ENCODE data around the gene PCDHGB6.
"Not testable (repeated sequence)": the region's sequence is repeated elsewhere in the genome, so short reads cannot be mapped to it uniquely, and the experiment has no call there.

Gene PCDHGB6

DNA sequence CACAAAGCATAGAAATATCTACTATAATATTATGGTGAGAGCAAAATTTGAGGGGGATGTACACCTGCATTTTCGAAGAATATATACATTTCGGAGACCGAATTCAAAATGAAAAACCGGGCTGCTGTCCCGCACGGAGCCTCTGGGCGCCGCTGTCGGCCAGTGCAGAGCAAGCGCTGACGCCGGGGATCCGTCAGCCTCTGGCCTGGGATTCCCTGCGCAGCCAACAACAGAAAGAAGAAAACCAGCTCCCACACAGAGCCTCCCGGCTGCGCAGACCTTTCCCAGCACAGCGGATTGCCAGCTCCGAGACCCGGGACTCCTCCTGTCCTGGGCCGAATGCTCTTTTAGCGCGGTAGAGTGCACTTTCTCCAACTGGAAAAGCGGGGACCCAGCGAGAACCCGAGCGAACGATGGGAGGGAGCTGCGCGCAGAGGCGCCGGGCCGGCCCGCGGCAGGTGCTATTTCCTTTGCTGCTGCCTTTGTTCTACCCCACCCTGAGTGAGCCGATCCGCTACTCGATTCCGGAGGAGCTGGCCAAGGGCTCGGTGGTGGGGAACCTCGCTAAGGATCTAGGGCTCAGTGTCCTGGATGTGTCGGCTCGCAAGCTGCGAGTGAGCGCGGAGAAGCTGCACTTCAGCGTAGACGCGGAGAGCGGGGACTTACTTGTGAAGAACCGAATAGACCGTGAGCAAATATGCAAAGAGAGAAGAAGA lies at the start of gene PCDHGB6:
TSS of gene PCDHGB6 (plus strand) at position 232 of the 716 bp plus-strand sequence. CDS start at position 414, 182 bp downstream.
- not testable (repeated sequence) for DNase-seq (ENCODE audit: low spot score in 2 of 2); H3K4me1 Mint-ChIP-seq
- peak within 1 kb of the TSS; percentile 72 for H3K4me3 Mint-ChIP-seq
- H3K36me3 Mint-ChIP-seq = peaks cover 12% of the 10 kb centered on the region
- peaks cover 17% of the 10 kb centered on the region for H3K9me3 Mint-ChIP-seq
- H3K27me3 Mint-ChIP-seq = peaks cover 25% of the 10 kb centered on the region
- H3K27ac Mint-ChIP-seq = peak within 1 kb of the TSS; percentile 53
- peak; percentile 60 for ATAC-seq (ENCODE audit: low read depth)

- peak within 1 kb of the TSS; percentile 85 for H3K27ac Mint-ChIP-seq
- peak; percentile 54 for ATAC-seq (ENCODE audit: low read depth)
- DNase-seq (ENCODE audit: low spot score in 2 of 2) = no peak
- H3K9me3 Mint-ChIP-seq = peaks cover 17% of the 10 kb centered on the region
- H3K4me1 Mint-ChIP-seq = peaks cover 2% of the 10 kb centered on the region
- H3K36me3 Mint-ChIP-seq = peaks cover 5% of the 10 kb centered on the region
- peaks cover 17% of the 10 kb centered on the region for H3K27me3 Mint-ChIP-seq
- H3K4me3 Mint-ChIP-seq = peak within 1 kb of the TSS; percentile 89
These were observed 47.9 kb upstream of the PCDHGB6 start, which contains the start of gene PCDHGB2 for GRCh38 chr5:141359790-141360426. TSS of gene PCDHGB2 (plus strand) at chr5:141359994. CDS start at chr5:141360136, 142 bp downstream.

GRCh38 chr5:141360685-141361084 lies 47.1 kb upstream of the PCDHGB6 start:
- Mint-ChIP-seq H3K27me3 (peaks cover 23% of the 10 kb centered on the region), H3K27ac (no peak overlapping the region), H3K4me1 (peaks cover 2% of the 10 kb centered on the region), H3K36me3 (peaks cover 5% of the 10 kb centered on the region), H3K9me3 (peaks cover 17% of the 10 kb centered on the region), H3K4me3 (no peak overlapping the region)
- ATAC-seq (ENCODE audit: low read depth) (no peak), DNase-seq (ENCODE audit: low spot score in 2 of 2) (no peak)

DNA sequence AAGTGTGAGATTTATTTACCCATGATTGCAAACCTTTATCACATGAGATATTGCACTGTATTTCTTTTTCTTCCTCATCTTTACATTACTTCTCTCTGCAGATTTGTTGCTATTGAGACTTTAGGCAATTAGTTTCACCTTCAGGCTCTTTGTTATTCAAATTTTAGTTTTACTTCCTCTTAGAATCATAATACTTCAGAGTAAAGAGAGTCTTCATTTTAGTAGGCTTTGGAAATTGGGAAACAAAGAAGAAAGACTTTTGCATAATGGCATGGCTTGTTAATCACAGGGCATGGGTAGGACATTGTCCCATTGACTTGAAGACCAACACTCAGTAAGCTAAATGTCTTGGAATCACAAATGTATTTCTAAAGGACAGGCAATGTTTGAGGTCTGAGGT lies 45.1 kb upstream of the PCDHGB6 start:
- H3K4me3 Mint-ChIP-seq = peak overlapping the region; percentile 52
- peaks cover 2% of the 10 kb centered on the region for H3K4me1 Mint-ChIP-seq
- peaks cover 5% of the 10 kb centered on the region for H3K36me3 Mint-ChIP-seq
- peaks cover 19% of the 10 kb centered on the region for H3K27me3 Mint-ChIP-seq
- ATAC-seq (ENCODE audit: low read depth) (no peak), DNase-seq (ENCODE audit: low spot score in 2 of 2) (no peak)
- H3K9me3 Mint-ChIP-seq = peaks cover 15% of the 10 kb centered on the region
- peak overlapping the region; percentile 60 for H3K27ac Mint-ChIP-seq

- Mint-ChIP-seq H3K4me3 (no peak within 1 kb of the TSS), H3K27ac (no peak within 1 kb of the TSS), H3K9me3 (peaks cover 11% of the 10 kb centered on the region), H3K4me1 (peaks cover 2% of the 10 kb centered on the region), H3K36me3 (peaks cover 5% of the 10 kb centered on the region), H3K27me3 (peaks cover 15% of the 10 kb centered on the region)
- DNase-seq (ENCODE audit: low spot score in 2 of 2) = no peak
- no peak for ATAC-seq (ENCODE audit: low read depth)
These were observed 43.7 kb upstream of the PCDHGB6 start, which contains the start of gene PCDHGA5 for GRCh38 chr5:141363952-141364660. TSS of gene PCDHGA5 (plus strand) at chr5:141364162. CDS start at chr5:141364331, 169 bp downstream.

DNA sequence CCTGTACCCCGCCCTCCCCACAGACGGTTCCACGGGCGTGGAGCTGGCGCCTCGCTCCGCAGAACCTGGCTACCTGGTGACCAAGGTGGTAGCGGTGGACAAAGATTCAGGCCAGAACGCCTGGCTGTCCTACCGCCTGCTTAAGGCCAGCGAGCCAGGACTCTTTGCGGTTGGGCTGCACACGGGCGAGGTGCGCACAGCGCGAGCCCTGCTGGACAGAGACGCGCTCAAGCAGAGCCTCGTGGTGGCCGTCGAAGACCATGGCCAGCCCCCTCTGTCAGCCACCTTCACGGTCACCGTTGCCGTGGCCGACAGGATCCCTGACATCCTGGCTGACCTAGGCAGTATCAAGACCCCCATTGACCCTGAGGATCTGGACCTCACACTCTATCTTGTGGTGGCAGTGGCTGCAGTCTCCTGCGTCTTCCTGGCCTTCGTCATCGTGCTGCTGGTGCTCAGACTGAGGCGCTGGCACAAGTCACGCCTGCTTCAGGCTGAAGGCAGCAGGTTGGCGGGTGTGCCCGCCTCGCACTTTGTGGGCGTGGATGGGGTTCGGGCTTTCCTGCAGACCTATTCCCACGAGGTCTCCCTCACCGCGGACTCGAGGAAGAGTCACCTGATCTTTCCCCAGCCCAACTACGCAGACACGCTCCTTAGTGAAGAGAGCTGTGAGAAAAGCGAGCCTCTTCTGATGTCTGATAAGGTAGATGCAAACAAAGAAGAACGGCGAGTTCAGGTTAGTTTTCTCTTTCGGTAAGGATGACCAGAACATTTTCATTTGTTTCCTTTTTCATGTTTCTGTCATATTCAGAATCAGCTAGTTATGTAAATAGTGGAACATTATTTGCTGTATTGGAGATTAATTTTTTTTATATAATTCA lies 41.6 kb upstream of the PCDHGB6 start:
- Mint-ChIP-seq H3K4me3 (no peak overlapping the region), H3K9me3 (peaks cover 12% of the 10 kb centered on the region), H3K27ac (no peak overlapping the region), H3K4me1 (peaks cover 5% of the 10 kb centered on the region), H3K27me3 (peaks cover 16% of the 10 kb centered on the region), H3K36me3 (peaks cover 6% of the 10 kb centered on the region)
- ATAC-seq (ENCODE audit: low read depth) (no peak), DNase-seq (ENCODE audit: low spot score in 2 of 2) (no peak)

DNA sequence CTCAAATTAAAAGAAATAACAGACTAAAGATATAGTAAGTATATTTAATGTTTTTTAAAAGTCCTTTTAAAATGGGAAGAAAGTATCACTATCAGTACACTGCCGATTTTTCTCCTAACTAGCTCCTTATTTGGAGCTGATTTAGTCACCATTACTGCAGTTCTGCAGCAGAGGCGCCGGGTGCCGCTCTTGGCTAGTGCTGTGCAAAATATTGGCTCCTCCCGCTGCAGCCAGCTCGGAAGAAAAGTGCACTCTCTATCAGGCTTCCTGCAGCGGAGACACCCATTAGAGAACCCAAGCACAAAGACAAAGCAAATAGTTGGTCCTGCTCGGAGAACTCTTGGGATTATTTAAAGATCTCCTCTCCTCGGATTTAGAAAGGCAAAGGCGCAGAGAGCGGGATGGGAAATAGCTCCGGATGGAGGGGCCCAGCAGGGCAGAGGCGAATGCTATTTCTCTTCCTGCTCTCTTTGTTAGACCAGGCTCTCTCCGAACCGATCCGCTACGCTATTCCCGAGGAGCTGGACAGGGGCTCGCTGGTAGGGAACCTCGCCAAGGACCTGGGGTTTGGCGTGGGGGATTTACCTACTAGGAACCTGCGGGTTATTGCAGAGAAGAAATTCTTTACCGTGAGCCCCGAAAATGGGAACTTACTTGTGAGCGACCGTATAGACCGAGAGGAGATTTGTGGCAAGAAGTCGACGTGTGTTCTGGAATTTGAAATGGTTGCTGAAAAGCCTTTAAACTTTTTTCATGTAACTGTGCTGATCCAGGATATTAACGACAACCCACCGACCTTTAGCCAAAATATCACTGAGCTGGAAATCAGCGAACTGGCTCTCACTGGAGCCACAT lies 37.6 kb upstream of the PCDHGB6 start, which contains the start of gene PCDHGB3:
TSS of gene PCDHGB3 (plus strand) at position 249 of the 855 bp plus-strand sequence. CDS start at position 402, 153 bp downstream.
- peak; percentile 93 for ATAC-seq (ENCODE audit: low read depth)
- peaks cover 15% of the 10 kb centered on the region for H3K27me3 Mint-ChIP-seq
- peak in 1 of 2 donors; percentile 20 for DNase-seq (ENCODE audit: low spot score in 2 of 2)
- H3K4me1 Mint-ChIP-seq = peaks cover 2% of the 10 kb centered on the region
- peaks cover 3% of the 10 kb centered on the region for H3K36me3 Mint-ChIP-seq
- H3K9me3 Mint-ChIP-seq = peaks cover 8% of the 10 kb centered on the region
- H3K27ac Mint-ChIP-seq = peak within 1 kb of the TSS; percentile 41
- H3K4me3 Mint-ChIP-seq = peak within 1 kb of the TSS; percentile 95

DNA sequence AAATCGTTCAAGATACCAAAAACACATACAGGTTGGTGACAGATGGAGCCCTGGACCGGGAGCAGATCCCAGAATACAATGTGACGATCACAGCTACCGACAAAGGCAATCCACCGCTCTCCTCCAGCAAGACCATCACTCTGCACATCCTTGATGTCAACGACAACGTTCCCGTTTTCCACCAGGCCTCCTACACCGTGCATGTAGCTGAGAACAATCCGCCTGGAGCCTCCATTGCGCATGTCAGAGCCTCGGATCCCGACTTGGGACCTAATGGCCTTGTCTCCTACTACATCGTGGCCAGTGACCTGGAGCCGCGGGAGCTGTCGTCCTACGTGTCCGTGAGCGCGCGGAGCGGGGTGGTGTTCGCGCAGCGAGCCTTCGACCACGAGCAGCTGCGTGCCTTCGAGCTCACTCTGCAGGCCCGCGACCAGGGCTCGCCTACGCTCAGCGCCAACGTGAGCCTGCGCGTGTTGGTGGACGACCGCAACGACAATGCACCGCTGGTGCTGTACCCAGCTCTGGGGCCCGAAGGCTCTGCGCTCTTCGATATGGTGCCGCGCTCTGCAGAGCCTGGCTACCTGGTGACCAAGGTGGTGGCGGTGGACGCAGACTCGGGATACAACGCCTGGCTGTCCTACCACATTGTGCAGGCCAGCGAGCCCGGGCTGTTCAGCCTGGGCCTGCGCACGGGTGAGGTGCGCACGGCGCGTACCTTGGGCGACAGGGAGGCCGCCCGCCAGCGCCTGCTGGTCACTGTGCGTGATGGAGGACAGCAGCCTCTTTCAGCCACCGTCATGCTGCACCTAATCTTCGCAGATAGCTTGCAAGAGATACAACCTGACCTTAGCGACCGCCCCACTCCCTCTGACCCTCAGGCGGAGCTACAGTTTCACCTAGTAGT lies 36.0 kb upstream of the PCDHGB6 start:
- no peak for ATAC-seq (ENCODE audit: low read depth)
- no peak overlapping the region for H3K4me3 Mint-ChIP-seq

DNA sequence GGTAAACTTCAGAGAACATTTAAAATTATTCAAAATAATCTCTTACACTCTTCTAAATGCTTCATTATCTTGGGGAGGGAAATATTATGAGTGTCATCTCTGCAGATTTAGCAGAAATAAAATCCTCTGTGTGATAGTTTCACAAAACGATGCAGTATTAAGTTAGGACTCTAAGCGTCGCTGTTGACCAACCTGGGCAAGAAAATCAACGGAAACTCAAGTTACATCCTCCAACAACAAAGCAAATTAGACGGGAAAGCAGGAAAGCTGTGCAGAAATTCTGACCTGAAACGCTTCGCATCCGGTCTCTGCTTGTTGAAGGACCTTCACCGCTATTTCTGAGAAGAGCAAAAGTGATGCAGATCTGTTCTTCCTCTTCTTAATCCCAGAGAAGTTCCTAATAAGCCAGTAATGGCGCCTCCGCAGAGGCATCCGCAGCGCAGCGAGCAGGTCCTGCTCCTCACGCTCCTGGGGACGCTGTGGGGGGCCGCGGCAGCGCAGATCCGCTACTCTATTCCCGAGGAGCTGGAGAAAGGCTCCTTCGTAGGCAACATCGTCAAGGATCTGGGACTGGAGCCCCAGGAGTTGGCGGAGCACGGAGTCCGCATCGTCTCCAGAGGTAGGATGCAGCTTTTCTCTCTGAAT lies 34.0 kb upstream of the PCDHGB6 start, which contains the start of gene PCDHGA6:
TSS of gene PCDHGA6 (plus strand) at position 219 of the 645 bp plus-strand sequence. CDS start at position 412, 193 bp downstream.
- H3K36me3 Mint-ChIP-seq = peaks cover 5% of the 10 kb centered on the region
- H3K4me1 Mint-ChIP-seq = peaks cover 2% of the 10 kb centered on the region
- peak within 1 kb of the TSS; percentile 24 for H3K4me3 Mint-ChIP-seq
- no peak within 1 kb of the TSS for H3K27ac Mint-ChIP-seq
- DNase-seq (ENCODE audit: low spot score in 2 of 2) (no peak), ATAC-seq (ENCODE audit: low read depth) (no peak)
- H3K9me3 Mint-ChIP-seq = peaks cover 10% of the 10 kb centered on the region
- H3K27me3 Mint-ChIP-seq = peaks cover 9% of the 10 kb centered on the region

More for the DNA sequence above, 36.0 kb upstream of the PCDHGB6 start:
- no peak for DNase-seq (ENCODE audit: low spot score in 2 of 2)
- peaks cover 8% of the 10 kb centered on the region for H3K9me3 Mint-ChIP-seq
- no peak overlapping the region for H3K27ac Mint-ChIP-seq
- H3K36me3 Mint-ChIP-seq = peaks cover 3% of the 10 kb centered on the region
- H3K4me1 Mint-ChIP-seq = peaks cover 2% of the 10 kb centered on the region
- peaks cover 10% of the 10 kb centered on the region for H3K27me3 Mint-ChIP-seq

DNA sequence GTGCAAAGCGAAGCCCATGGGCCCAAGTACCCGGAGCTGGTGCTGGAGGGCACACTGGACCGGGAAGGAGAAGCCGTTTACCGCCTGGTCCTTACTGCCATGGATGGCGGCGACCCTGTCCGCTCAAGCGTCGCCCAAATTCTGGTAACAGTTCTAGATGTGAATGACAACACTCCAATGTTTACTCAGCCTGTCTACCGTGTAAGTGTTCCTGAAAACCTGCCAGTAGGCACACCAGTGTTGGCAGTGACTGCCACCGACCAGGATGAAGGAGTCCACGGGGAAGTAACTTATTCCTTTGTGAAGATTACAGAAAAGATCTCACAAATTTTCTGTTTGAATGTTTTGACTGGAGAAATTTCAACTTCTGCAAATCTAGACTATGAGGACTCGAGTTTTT lies 33.2 kb upstream of the PCDHGB6 start:
- Mint-ChIP-seq H3K27me3 (peaks cover 11% of the 10 kb centered on the region), H3K4me1 (peaks cover 2% of the 10 kb centered on the region), H3K9me3 (peaks cover 10% of the 10 kb centered on the region), H3K4me3 (no peak overlapping the region), H3K27ac (no peak overlapping the region), H3K36me3 (peaks cover 6% of the 10 kb centered on the region)
- no peak for DNase-seq (ENCODE audit: low spot score in 2 of 2)
- no peak for ATAC-seq (ENCODE audit: low read depth)

- DNase-seq (ENCODE audit: low spot score in 2 of 2); H3K9me3 Mint-ChIP-seq; H3K27ac Mint-ChIP-seq; H3K4me1 Mint-ChIP-seq; ATAC-seq (ENCODE audit: low read depth); H3K4me3 Mint-ChIP-seq; H3K36me3 Mint-ChIP-seq: not testable (repeated sequence)
- peaks cover 11% of the 10 kb centered on the region for H3K27me3 Mint-ChIP-seq
These were observed 32.2 kb upstream of the PCDHGB6 start for GRCh38 chr5:141375444-141376155.

Data from memory B cell (primary cell).